Neural cell (in vitro differentiated cells): ENCODE data around the gene FAM227B. TPM values are rescaled to one million over a fixed set of nuclear protein-coding genes. Genes with fewer than 3 reads are reported as not detected.

Source experiments
- H2AFZ ChIP-seq: fragments of 200-600, 300-800 bp; sonication (generic), shearing (Covaris generic); 2 replicates; pipeline ENCODE4 v1.6.0; 2014; ENCODE audit warnings: low read depth, mild to moderate bottlenecking, antibody characterized with exemption, low read length, moderate library complexity
- H3F3A ChIP-seq: fragments of 200-600 bp; shearing (Covaris generic); 2 replicates; pipeline ENCODE4 v1.6.1; 2016; ENCODE audit warnings: mild to moderate bottlenecking, moderate library complexity, mixed read lengths, antibody characterized with exemption, low read length; ENCODE audit not compliant: insufficient read depth, poor library complexity, severe bottlenecking
- H3K27ac ChIP-seq: fragments of 200-600, 300-800 bp; sonication (generic), shearing (Covaris generic); 2 replicates; pipeline ENCODE4 v1.5.1; 2014; ENCODE audit warnings: mild to moderate bottlenecking, low read length, moderate library complexity
- H3K27me3 ChIP-seq: fragments of 300-800, 200-600 bp; sonication (generic), shearing (Covaris generic); 2 replicates; pipeline ENCODE4 v1.6.0; 2014; ENCODE audit warnings: mild to moderate bottlenecking, low read depth, low read length, moderate library complexity; ENCODE audit not compliant: insufficient read depth
- H3K36me3 ChIP-seq: fragments of 300-800, 200-600 bp; sonication (generic), shearing (Covaris generic); 2 replicates; pipeline ENCODE4 v1.5.1; 2014; ENCODE audit warnings: mild to moderate bottlenecking, antibody characterized with exemption, low read length, moderate library complexity; ENCODE audit not compliant: insufficient read depth
- H3K4me2 ChIP-seq: fragments of 300-800, 200-600 bp; sonication (generic), shearing (Covaris generic); 2 replicates; pipeline ENCODE4 v1.6.0; 2014; ENCODE audit warnings: mild to moderate bottlenecking, low read length
- H3K4me3 ChIP-seq: fragments of 300-800, 200-600 bp; sonication (generic), shearing (Covaris generic); 2 replicates; pipeline ENCODE4 v1.5.1; 2014; ENCODE audit warnings: mild to moderate bottlenecking, low read length, moderate library complexity
- H3K79me2 ChIP-seq: fragments of 200-600 bp; shearing (Covaris generic); replicated peaks from 2 replicates; pipeline ENCODE4 v1.6.0; 2014; ENCODE audit warnings: mild to moderate bottlenecking, low read length, moderate library complexity; ENCODE audit not compliant: insufficient read depth
- H3K9ac ChIP-seq: fragments of 300-800, 200-600 bp; sonication (generic), shearing (Covaris generic); 2 replicates; pipeline ENCODE4 v1.6.1; 2016; ENCODE audit warnings: mild to moderate bottlenecking, low read length, mixed read lengths
- H3K9me2 ChIP-seq: fragments of 200-600 bp; shearing (Covaris generic); 2 replicates; pipeline ENCODE4 v1.6.1; 2016; ENCODE audit warnings: mild to moderate bottlenecking, low read length, mixed read lengths; ENCODE audit not compliant: insufficient read depth
- H3K9me3 ChIP-seq: fragments of 200-600, 300-800 bp; sonication (generic), shearing (Covaris generic); 2 replicates; pipeline ENCODE4 v1.6.1; 2016; ENCODE audit warnings: mild to moderate bottlenecking, mixed run types, low read length, moderate library complexity, mixed read lengths
- H4K20me1 ChIP-seq: fragments of 200-600 bp; shearing (Covaris generic); 2 replicates; pipeline ENCODE4 v1.6.1; 2016; ENCODE audit warnings: mild to moderate bottlenecking, mixed run types; ENCODE audit not compliant: insufficient read depth
- CTCF ChIP-seq: fragments of 450-650 bp; IDR thresholded peaks from 2 replicates; pipeline ENCODE4 v1.5.1; 2014; ENCODE audit warnings: antibody characterized with exemption, mild to moderate bottlenecking, moderate library complexity; ENCODE audit not compliant: poor library complexity, severe bottlenecking
- EP300 ChIP-seq: fragments of 450-650 bp; conservative IDR thresholded peaks from 2 replicates; pipeline ENCODE4 v1.6.1; 2014; ENCODE audit warnings: antibody characterized with exemption, mild to moderate bottlenecking, moderate library complexity; ENCODE audit not compliant: poor library complexity, severe bottlenecking
- EZH2 ChIP-seq: fragments of 200-600, 300-800 bp; shearing (Covaris generic), sonication (generic); IDR thresholded peaks from 2 replicates; pipeline ENCODE4 v1.6.1; 2014; ENCODE audit warnings: antibody characterized with exemption, low read length, borderline replicate concordance, mild to moderate bottlenecking; ENCODE audit not compliant: insufficient read depth, poor library complexity, severe bottlenecking
- MXI1 ChIP-seq: fragments of 450-650 bp; conservative IDR thresholded peaks from 2 replicates; pipeline ENCODE4 v1.6.1; 2014; ENCODE audit warnings: antibody characterized with exemption, mild to moderate bottlenecking; ENCODE audit not compliant: poor library complexity, severe bottlenecking
- POLR2AphosphoS5 ChIP-seq: IDR thresholded peaks from 2 replicates; pipeline ENCODE4 v1.6.1; 2012
- RAD21 ChIP-seq: fragments of 450-650 bp; conservative IDR thresholded peaks from 2 replicates; pipeline ENCODE4 v1.6.1; 2014; ENCODE audit warnings: antibody characterized with exemption, mild to moderate bottlenecking, moderate library complexity
- REST ChIP-seq: IDR thresholded peaks from 2 replicates; pipeline ENCODE4 v1.6.1; 2012; ENCODE audit warnings: borderline replicate concordance
- SMC3 ChIP-seq: fragments of 450-650 bp; conservative IDR thresholded peaks from 2 replicates; pipeline ENCODE4 v1.6.1; 2014; ENCODE audit warnings: antibody characterized with exemption, mild to moderate bottlenecking, moderate library complexity; ENCODE audit not compliant: poor library complexity
- TAF1 ChIP-seq: IDR thresholded peaks from 2 replicates; pipeline ENCODE4 v1.6.1; 2012; ENCODE audit warnings: low read depth
- polyA plus RNA-seq: library from polyadenylated mRNA; depleted of rRNA; stranded (reverse); fragments of >200 nt; gene quantifications from 2 replicates; pipeline ENCODE4 v1.2.3, GENCODE V29; 2014

FAM227B gene
- polyA plus RNA-seq, 1 donor from 2014 or later, result 0.88 TPM

- Histone ChIP-seq H3K79me2 (no peaks in the 10 kb centered on the region), H3K4me2 (no peak overlapping the region), H3K9ac (no peak overlapping the region), H4K20me1 (no peaks in the 10 kb centered on the region), H3K27ac (no peak overlapping the region), H3F3A (no peaks in the 10 kb centered on the region), H3K36me3 (no peaks in the 10 kb centered on the region), H3K4me3 (no peak overlapping the region), H3K9me3 (no peaks in the 10 kb centered on the region), H3K27me3 (no peaks in the 10 kb centered on the region), H3K9me2 (no peaks in the 10 kb centered on the region), H2AFZ (no peak overlapping the region)
- no peak for TF ChIP-seq POLR2AphosphoS5
- TF ChIP-seq EZH2, result no peak
- TF ChIP-seq RAD21, result peak; percentile 67
- peak; percentile 68 for TF ChIP-seq CTCF
- TF ChIP-seq MXI1, result no peak
- TF ChIP-seq TAF1, result no peak
- no peak for TF ChIP-seq REST
- no peak for TF ChIP-seq EP300
- TF ChIP-seq SMC3, result peak; percentile 71
Observed at GRCh38 chr15:49421991-49422390, 198.6 kb downstream of the FAM227B start.

- no peak for TF ChIP-seq RAD21
- TF ChIP-seq TAF1, result no peak
- TF ChIP-seq MXI1, result no peak
- TF ChIP-seq EZH2, result no peak
- no peak for TF ChIP-seq SMC3
- no peak for TF ChIP-seq EP300
- TF ChIP-seq POLR2AphosphoS5, result no peak
- no peak for TF ChIP-seq REST
- TF ChIP-seq CTCF, result no peak
- Histone ChIP-seq H3K79me2 (no peaks in the 10 kb centered on the region), H3K27me3 (no peaks in the 10 kb centered on the region)
Observed at GRCh38 chr15:49418811-49419210, 201.8 kb downstream of the FAM227B start.

More at GRCh38 chr15:49418811-49419210, 201.8 kb downstream of the FAM227B start:
- no peak overlapping the region for H2AFZ ChIP-seq
- H3K4me3 ChIP-seq, result no peak overlapping the region
- H3K36me3 ChIP-seq, result no peaks in the 10 kb centered on the region
- H4K20me1 ChIP-seq, result no peaks in the 10 kb centered on the region
- H3K4me2 ChIP-seq, result no peak overlapping the region
- H3K9me2 ChIP-seq, result no peaks in the 10 kb centered on the region
- H3K27ac ChIP-seq, result no peak overlapping the region
- no peaks in the 10 kb centered on the region for H3K9me3 ChIP-seq
- no peak overlapping the region for H3K9ac ChIP-seq
- H3F3A ChIP-seq, result no peaks in the 10 kb centered on the region
